HEK293 (cell line): ENCODE results near the gene PLA2G4B.

Source experiments
- FEZF1 ChIP-seq: fragments of 450-650 bp; formaldehyde crosslinking; IDR thresholded peaks from 2 replicates; pipeline ENCODE4 v1.5.1; 2016; ENCODE audit warnings: missing biosample characterization, missing genetic modification characterization
- GLIS1 ChIP-seq: fragments of 450-650 bp; formaldehyde crosslinking; IDR thresholded peaks from 2 replicates; pipeline ENCODE4 v1.5.1; 2016; ENCODE audit warnings: missing biosample characterization, missing genetic modification characterization
- PATZ1 ChIP-seq: fragments of 450-650 bp; formaldehyde crosslinking; IDR thresholded peaks from 2 replicates; pipeline ENCODE4 v1.5.1; 2016; ENCODE audit warnings: missing biosample characterization, missing genetic modification characterization
- SETDB1 ChIP-seq: IDR thresholded peaks from one replicate; pipeline ENCODE4 v1.6.1; 2017; ENCODE audit warnings: mild to moderate bottlenecking, low read length, moderate library complexity, mixed read lengths; ENCODE audit not compliant: insufficient read length
- SP2 ChIP-seq: fragments of 450-650 bp; formaldehyde crosslinking; IDR thresholded peaks from 2 replicates; pipeline ENCODE4 v1.5.1; 2016; ENCODE audit warnings: missing biosample characterization, missing genetic modification characterization
- TRIM28 ChIP-seq: IDR thresholded peaks from 2 replicates; pipeline ENCODE4 v1.6.1; 2011; ENCODE audit warnings: low read length, control low read depth, borderline replicate concordance
- ZBTB20 ChIP-seq: fragments of 450-650 bp; formaldehyde crosslinking; IDR thresholded peaks from 2 replicates; pipeline ENCODE4 v1.5.1; 2016; ENCODE audit warnings: missing biosample characterization, missing genetic modification characterization
- ZNF114 ChIP-seq: fragments of 450-650 bp; formaldehyde crosslinking; IDR thresholded peaks from 2 replicates; pipeline ENCODE4 v1.5.0; 2017; ENCODE audit warnings: missing biosample characterization, missing genetic modification characterization
- ZNF157 ChIP-seq: fragments of 450-650 bp; formaldehyde crosslinking; IDR thresholded peaks from 2 replicates; pipeline ENCODE4 v1.5.1; 2016; ENCODE audit warnings: missing biosample characterization, missing genetic modification characterization
- ZNF24 ChIP-seq: fragments of 450-650 bp; formaldehyde crosslinking; IDR thresholded peaks from 2 replicates; pipeline ENCODE4 v1.5.1; 2016; ENCODE audit warnings: missing biosample characterization, missing genetic modification characterization
- ZNF248 ChIP-seq: fragments of 450-650 bp; formaldehyde crosslinking; IDR thresholded peaks from 2 replicates; pipeline ENCODE4 v1.5.1; 2017; ENCODE audit warnings: missing biosample characterization, missing genetic modification characterization
- ZNF37A ChIP-seq: fragments of 450-650 bp; IDR thresholded peaks from 2 replicates; pipeline ENCODE4 v1.5.1; 2018; ENCODE audit warnings: missing biosample characterization, missing genetic modification characterization
- ZNF416 ChIP-seq: fragments of 450-650 bp; formaldehyde crosslinking; IDR thresholded peaks from 2 replicates; pipeline ENCODE4 v1.5.1; 2016; ENCODE audit warnings: missing biosample characterization, missing genetic modification characterization
- ZNF544 ChIP-seq: fragments of 450-650 bp; formaldehyde crosslinking; IDR thresholded peaks from 2 replicates; pipeline ENCODE4 v1.5.0; 2017; ENCODE audit warnings: missing biosample characterization, missing genetic modification characterization
- ZNF596 ChIP-seq: fragments of 450-650 bp; IDR thresholded peaks from 2 replicates; pipeline ENCODE4 v1.5.0; 2018; ENCODE audit warnings: missing biosample characterization, mild to moderate bottlenecking, missing genetic modification characterization, moderate library complexity
- ZNF600 ChIP-seq: fragments of 450-650 bp; formaldehyde crosslinking; IDR thresholded peaks from 2 replicates; pipeline ENCODE4 v1.5.1; 2016; ENCODE audit warnings: missing biosample characterization, missing genetic modification characterization
- ZNF707 ChIP-seq: fragments of 450-650 bp; formaldehyde crosslinking; IDR thresholded peaks from 2 replicates; pipeline ENCODE4 v1.5.1; 2016; ENCODE audit warnings: missing biosample characterization, missing genetic modification characterization
- ZNF747 ChIP-seq: fragments of 450-650 bp; formaldehyde crosslinking; IDR thresholded peaks from 2 replicates; pipeline ENCODE4 v1.5.1; 2016; ENCODE audit warnings: missing biosample characterization, missing genetic modification characterization
- ZNF76 ChIP-seq: fragments of 450-650 bp; formaldehyde crosslinking; IDR thresholded peaks from 2 replicates; pipeline ENCODE4; 2016; ENCODE audit warnings: low read depth, missing biosample characterization, missing genetic modification characterization, borderline replicate concordance
- TF ChIP-seq, protein P1 (sequence below): fragments of 450-650 bp; formaldehyde crosslinking; IDR thresholded peaks from 2 replicates; pipeline ENCODE4 v1.5.1; 2016; ENCODE audit warnings: missing biosample characterization, missing genetic modification characterization
- TF ChIP-seq, protein P2 (sequence below): fragments of 450-650 bp; formaldehyde crosslinking; IDR thresholded peaks from 2 replicates; pipeline ENCODE4 v1.5.1; 2016; ENCODE audit warnings: missing biosample characterization, missing genetic modification characterization
- TF ChIP-seq, protein P3 (sequence below): fragments of 450-650 bp; formaldehyde crosslinking; conservative IDR thresholded peaks from 2 replicates; pipeline ENCODE4 v1.5.1; 2016; ENCODE audit warnings: low read depth, missing biosample characterization, missing genetic modification characterization
- TF ChIP-seq, protein P4 (sequence below): fragments of 450-650 bp; formaldehyde crosslinking; IDR thresholded peaks from 2 replicates; pipeline ENCODE4 v1.5.1; 2017; ENCODE audit warnings: missing biosample characterization, missing genetic modification characterization
- TF ChIP-seq, protein P5 (sequence below): fragments of 450-650 bp; formaldehyde crosslinking; IDR thresholded peaks from 2 replicates; pipeline ENCODE4 v1.5.1; 2016; ENCODE audit warnings: missing biosample characterization, missing genetic modification characterization, low read depth

Gene PLA2G4B

DNA sequence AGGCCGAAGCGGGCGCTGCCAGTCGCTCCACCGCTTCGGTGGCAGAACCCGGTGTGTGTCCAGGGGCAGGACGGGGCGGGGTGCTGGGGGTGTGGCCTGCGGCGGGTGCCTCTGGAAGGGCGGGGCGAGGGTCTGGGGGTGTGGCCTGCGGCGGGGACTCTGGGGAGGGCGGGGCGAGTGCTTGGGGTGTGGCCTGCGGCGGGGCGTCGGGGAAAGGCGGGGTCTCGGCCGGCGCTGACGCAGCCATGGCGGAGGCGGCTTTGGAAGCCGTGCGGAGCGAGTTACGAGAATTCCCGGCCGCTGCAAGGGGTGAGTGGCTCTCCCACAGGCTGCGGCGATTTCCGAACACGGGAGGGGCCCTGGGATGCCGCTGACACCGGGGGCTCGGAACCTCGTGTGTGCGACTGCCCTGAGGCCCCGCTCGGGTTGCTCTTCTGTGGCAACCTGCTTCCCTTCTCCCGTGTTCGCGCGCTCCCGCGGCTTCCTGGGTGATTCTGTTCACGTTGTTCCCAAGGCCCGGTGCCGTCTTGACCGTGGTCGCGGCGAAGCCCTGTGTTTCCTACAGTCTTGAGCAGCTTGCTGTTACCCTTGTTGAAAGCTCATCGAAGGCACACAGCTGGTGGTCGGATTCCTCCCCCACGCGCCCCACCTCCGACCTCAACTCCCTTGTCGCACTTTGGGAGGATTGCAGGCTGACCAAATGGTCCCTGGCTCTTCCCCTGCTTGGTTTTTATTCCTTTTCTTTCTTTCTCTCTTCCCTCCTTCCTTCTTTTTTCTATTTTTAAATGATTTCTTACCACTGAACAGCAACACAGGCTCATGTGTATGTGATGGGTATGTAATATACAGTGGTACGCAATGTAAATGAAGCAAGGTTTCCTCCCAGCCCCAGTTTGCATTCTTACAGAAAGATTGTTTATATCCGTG, 10.5 kb upstream of the PLA2G4B start, which contains the start of gene JMJD7 (continued):
- TF ChIP-seq ZNF707 (tag by site-specific recombination) = no peak
- peak; percentile 81 for TF ChIP-seq GLIS1 (tag by site-specific recombination)
- TF ChIP-seq ZNF114 (tag by site-specific recombination) = no peak
- TF ChIP-seq ZNF596 (tag by site-specific recombination) = no peak
- peak; percentile 38; the same call in 1 of the 2 replicates for TF ChIP-seq ZNF76 (tag by site-specific recombination)
- no peak for TF ChIP-seq ZNF747
- TF ChIP-seq, protein P1, sequence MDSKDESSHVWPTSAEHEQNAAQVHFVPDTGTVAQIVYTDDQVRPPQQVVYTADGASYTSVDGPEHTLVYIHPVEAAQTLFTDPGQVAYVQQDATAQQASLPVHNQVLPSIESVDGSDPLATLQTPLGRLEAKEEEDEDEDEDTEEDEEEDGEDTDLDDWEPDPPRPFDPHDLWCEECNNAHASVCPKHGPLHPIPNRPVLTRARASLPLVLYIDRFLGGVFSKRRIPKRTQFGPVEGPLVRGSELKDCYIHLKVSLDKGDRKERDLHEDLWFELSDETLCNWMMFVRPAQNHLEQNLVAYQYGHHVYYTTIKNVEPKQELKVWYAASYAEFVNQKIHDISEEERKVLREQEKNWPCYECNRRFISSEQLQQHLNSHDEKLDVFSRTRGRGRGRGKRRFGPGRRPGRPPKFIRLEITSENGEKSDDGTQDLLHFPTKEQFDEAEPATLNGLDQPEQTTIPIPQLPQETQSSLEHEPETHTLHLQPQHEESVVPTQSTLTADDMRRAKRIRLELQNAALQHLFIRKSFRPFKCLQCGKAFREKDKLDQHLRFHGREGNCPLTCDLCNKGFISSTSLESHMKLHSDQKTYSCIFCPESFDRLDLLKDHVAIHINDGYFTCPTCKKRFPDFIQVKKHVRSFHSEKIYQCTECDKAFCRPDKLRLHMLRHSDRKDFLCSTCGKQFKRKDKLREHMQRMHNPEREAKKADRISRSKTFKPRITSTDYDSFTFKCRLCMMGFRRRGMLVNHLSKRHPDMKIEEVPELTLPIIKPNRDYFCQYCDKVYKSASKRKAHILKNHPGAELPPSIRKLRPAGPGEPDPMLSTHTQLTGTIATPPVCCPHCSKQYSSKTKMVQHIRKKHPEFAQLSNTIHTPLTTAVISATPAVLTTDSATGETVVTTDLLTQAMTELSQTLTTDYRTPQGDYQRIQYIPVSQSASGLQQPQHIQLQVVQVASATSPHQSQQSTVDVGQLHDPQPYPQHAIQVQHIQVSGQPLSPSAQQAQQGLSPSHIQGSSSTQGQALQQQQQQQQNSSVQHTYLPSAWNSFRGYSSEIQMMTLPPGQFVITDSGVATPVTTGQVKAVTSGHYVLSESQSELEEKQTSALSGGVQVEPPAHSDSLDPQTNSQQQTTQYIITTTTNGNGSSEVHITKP (tag by site-specific recombination) = no peak
- TF ChIP-seq, protein P2, sequence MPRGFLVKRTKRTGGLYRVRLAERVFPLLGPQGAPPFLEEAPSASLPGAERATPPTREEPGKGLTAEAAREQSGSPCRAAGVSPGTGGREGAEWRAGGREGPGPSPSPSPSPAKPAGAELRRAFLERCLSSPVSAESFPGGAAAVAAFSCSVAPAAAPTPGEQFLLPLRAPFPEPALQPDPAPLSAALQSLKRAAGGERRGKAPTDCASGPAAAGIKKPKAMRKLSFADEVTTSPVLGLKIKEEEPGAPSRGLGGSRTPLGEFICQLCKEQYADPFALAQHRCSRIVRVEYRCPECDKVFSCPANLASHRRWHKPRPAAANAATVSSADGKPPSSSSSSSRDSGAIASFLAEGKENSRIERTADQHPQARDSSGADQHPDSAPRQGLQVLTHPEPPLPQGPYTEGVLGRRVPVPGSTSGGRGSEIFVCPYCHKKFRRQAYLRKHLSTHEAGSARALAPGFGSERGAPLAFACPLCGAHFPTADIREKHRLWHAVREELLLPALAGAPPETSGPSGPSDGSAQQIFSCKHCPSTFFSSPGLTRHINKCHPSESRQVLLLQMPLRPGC = no peak
- no peak; the same call in 1 of the 2 replicates for TF ChIP-seq SP2 (tag by site-specific recombination)
- TF ChIP-seq TRIM28 = no peak
- TF ChIP-seq ZNF24 (tag by site-specific recombination) = no peak
- TF ChIP-seq ZBTB20 = no peak; the same call in 1 of the 2 replicates
- 0 out of 2 replicates have a peak, but pooled peaks have one; percentile 3 for TF ChIP-seq PATZ1
- no peak for TF ChIP-seq ZNF416 (tag by site-specific recombination)
- no peak for TF ChIP-seq ZNF157
- no peak for TF ChIP-seq SETDB1
- TF ChIP-seq ZNF37A (tag by site-specific recombination) = no peak
- TF ChIP-seq ZNF544 (tag by site-specific recombination) = no peak
- TF ChIP-seq ZNF248 = no peak
- TF ChIP-seq, protein P3, sequence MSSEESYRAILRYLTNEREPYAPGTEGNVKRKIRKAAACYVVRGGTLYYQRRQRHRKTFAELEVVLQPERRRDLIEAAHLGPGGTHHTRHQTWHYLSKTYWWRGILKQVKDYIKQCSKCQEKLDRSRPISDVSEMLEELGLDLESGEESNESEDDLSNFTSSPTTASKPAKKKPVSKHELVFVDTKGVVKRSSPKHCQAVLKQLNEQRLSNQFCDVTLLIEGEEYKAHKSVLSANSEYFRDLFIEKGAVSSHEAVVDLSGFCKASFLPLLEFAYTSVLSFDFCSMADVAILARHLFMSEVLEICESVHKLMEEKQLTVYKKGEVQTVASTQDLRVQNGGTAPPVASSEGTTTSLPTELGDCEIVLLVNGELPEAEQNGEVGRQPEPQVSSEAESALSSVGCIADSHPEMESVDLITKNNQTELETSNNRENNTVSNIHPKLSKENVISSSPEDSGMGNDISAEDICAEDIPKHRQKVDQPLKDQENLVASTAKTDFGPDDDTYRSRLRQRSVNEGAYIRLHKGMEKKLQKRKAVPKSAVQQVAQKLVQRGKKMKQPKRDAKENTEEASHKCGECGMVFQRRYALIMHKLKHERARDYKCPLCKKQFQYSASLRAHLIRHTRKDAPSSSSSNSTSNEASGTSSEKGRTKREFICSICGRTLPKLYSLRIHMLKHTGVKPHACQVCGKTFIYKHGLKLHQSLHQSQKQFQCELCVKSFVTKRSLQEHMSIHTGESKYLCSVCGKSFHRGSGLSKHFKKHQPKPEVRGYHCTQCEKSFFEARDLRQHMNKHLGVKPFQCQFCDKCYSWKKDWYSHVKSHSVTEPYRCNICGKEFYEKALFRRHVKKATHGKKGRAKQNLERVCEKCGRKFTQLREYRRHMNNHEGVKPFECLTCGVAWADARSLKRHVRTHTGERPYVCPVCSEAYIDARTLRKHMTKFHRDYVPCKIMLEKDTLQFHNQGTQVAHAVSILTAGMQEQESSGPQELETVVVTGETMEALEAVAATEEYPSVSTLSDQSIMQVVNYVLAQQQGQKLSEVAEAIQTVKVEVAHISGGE (tag by site-specific recombination) = 0 out of 2 replicates have a peak, but pooled peaks have one; percentile 20
- TF ChIP-seq, protein P4, sequence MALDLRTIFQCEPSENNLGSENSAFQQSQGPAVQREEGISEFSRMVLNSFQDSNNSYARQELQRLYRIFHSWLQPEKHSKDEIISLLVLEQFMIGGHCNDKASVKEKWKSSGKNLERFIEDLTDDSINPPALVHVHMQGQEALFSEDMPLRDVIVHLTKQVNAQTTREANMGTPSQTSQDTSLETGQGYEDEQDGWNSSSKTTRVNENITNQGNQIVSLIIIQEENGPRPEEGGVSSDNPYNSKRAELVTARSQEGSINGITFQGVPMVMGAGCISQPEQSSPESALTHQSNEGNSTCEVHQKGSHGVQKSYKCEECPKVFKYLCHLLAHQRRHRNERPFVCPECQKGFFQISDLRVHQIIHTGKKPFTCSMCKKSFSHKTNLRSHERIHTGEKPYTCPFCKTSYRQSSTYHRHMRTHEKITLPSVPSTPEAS (tag by site-specific recombination) = no peak
- TF ChIP-seq ZNF600 = 0 out of 2 replicates have a peak, but pooled peaks have one; percentile 25
- TF ChIP-seq, protein P5, sequence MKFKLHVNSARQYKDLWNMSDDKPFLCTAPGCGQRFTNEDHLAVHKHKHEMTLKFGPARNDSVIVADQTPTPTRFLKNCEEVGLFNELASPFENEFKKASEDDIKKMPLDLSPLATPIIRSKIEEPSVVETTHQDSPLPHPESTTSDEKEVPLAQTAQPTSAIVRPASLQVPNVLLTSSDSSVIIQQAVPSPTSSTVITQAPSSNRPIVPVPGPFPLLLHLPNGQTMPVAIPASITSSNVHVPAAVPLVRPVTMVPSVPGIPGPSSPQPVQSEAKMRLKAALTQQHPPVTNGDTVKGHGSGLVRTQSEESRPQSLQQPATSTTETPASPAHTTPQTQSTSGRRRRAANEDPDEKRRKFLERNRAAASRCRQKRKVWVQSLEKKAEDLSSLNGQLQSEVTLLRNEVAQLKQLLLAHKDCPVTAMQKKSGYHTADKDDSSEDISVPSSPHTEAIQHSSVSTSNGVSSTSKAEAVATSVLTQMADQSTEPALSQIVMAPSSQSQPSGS (tag by site-specific recombination) = no peak
- no peak for TF ChIP-seq FEZF1 (tag by site-specific recombination)
